Neural progenitor cell (in vitro differentiated cells): Measurements from ENCODE around the gene RABGAP1.

Experiments
- CTCF ChIP-seq: fragments of 200-600 bp; sonication (generic); IDR thresholded peaks from 2 replicates; pipeline ENCODE4 v1.5.1; 2017; ENCODE audit warnings: antibody characterized with exemption, mild to moderate bottlenecking
- EZH2 ChIP-seq: fragments of 200-600 bp; sonication (generic); IDR thresholded peaks from 2 replicates; pipeline ENCODE4 v1.6.1; 2017; ENCODE audit warnings: antibody characterized with exemption, mild to moderate bottlenecking, moderate library complexity

- no peak for TF ChIP-seq CTCF
- no peak for TF ChIP-seq EZH2
These were observed 105.8 kb downstream of the RABGAP1 start for GRCh38 chr9:123046406-123047195.
